HG02588 (cell line): ENCODE data around the gene TMOD4.

ENCODE experiments used
- ATAC-seq: cut with Tn5 transposase; IDR thresholded peaks from one replicate; pipeline ENCODE4 v1.9.1; 2021; ENCODE audit warnings: mild to moderate bottlenecking, moderate library complexity; ENCODE audit not compliant: unreplicated experiment

TMOD4 gene

DNA sequence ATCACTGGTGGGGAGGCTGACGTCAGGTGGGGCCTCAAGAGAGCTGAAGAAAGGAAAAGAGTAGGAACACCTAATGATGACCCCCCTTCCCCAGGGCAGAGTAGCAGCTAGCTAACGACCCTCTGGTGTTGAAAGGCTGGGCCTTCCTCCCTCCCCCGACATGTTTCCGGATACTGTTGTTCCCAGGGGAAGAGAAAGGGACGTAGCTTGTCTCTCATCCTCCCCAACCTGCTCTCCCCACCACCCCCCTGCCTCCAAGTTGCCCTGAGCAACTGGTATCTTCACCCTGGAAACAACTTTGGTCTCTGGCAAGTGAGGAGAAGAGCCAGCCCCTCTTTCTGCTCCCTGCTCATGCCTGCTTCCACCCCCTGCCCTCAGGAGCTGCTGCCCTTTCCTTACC lies 31.8 kb downstream of the TMOD4 start:
- ATAC-seq = no peak

- no peak for ATAC-seq
Measured at GRCh38 chr1:151143057-151143435, 32.7 kb downstream of the TMOD4 start.

- ATAC-seq = no peak
Measured at GRCh38 chr1:151142411-151143056, 33.2 kb downstream of the TMOD4 start.

GRCh38 chr1:151137789-151138188 lies 38.0 kb downstream of the TMOD4 start:
- ATAC-seq = no peak

GRCh38 chr1:151135433-151136385 lies 40.1 kb downstream of the TMOD4 start:
- no peak for ATAC-seq

GRCh38 chr1:151134991-151135390 lies 40.8 kb downstream of the TMOD4 start:
- ATAC-seq = no peak

GRCh38 chr1:151134396-151134795 lies 41.4 kb downstream of the TMOD4 start:
- ATAC-seq = no peak

DNA sequence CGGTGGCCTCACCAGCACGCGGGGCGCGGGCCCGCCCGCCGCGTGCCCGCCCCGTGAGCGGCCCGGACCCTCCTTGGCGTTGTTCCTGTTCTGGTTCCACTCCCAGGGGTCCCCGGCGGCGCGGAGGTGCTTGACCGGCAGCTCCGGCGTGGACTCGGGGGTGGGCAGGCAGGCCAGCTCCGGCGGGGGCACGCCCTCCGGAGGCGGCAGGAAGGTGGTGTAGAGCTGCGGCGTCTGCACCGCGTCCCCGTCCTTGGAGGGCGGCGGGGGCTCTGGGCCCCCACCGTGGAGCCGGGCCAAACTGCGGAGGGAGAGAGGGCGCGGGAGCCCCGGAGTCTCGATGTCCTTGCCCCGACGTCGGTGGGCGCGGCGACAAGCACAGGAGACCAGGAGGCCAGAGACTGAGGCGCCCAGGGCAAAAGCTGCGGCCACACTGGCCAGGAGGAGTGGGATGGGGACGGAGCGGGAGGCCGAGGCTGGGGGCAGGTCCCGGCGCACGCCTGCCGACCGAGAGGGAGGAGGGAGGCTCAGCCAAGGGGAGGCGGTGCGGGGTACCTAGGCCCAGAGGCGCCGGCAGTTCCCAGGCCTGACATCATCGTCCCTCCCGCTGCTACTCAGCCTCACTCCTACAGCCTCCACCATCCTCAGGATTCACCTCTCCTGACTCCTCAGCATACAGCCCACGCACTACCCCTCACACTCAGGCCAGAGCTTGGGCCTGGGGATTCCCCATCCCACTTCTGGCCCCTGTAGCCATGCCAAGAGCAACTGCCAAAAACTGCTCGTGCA lies 42.6 kb downstream of the TMOD4 start:
- no peak for ATAC-seq

DNA sequence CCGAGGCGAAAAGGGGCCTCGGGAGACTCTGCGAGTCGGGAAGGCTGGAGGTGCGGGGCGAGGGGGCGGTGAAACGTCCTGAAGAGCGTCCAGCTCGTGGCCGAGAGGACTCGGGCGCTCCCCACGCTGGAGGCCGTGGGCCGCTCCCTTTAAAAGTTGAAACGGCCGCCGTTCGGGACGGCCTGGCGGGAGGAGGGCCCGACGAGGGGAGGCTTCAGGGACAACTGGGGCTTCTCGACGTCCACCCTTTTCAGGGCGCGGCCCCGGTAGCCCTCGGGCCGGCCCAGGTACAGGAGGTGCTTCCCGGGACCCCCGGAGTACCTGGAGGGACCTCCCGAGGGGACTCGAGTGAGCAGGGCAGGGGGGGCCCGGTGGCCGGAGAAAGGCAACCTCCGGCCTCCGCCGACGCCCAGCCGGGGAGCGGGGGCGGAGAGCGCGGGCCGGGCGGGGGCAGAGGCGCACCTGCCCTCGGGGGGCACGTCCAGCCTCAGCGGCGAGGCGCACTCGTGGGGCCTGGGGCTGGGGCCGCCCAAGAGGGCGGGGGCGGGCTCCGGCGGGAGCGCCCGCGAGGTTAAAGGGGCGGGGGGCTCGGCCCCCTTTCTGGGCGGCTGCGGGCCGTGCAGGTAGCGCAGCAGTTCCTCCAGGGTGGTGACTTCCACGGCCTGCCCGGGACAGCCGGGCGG lies 43.3 kb downstream of the TMOD4 start:
- ATAC-seq = no peak

- no peak for ATAC-seq
Measured at GRCh38 chr1:151131701-151132334, 44.0 kb downstream of the TMOD4 start.

GRCh38 chr1:151130987-151131586 lies 44.7 kb downstream of the TMOD4 start:
- peak; percentile 71 for ATAC-seq

DNA sequence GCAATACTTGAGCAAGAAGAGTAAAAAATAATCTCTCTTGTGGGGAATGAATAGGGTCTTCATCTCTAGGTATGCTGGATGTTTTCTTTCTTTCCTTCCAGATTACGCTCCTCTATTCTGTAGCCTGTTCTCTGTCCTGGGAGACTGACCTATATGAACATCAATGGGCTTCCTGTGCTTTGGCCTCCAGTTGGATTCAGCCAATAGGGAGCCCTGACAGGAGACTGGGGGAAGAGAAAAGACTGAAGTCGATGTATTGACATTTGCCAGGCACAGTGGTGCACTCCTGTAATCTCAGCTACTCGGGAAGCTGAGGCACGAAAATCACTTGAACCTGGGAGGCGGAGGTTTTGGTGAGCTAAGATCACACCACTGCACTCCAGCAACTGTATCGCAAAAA lies 47.0 kb downstream of the TMOD4 start:
- ATAC-seq = no peak

DNA sequence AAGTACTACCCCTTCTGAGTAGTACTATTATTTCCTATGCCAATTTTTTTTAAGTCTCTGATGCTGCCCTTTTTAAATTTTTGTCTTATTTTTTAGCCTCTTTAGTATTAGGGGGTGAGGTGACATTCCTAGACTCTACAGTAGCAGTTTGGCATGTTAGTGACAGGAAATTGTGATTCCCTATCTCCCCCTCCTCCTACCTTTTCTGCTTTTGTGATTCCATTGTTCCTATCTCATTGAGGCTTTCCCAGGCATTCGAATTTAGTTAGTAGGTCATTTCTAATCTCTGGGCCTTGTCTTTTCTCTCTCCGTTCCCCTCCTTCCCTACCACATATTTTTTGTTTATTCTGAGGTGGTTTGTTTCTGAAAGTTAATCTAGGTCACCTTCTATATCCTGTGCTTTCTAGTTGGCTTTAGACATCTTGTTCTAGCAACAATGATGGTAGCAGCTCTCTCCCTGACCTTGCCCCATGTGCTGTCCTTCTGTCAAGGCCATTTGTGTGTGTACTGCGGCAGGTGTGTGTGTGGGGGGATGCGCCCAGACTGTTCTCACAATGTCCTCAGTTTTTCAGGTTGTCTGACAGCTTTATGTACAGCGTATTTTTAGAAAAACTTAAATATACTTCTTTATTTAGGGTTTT lies 50.9 kb downstream of the TMOD4 start:
- ATAC-seq = no peak
